Right lobe of liver (tissue), 5 donors: ENCODE measurements around the gene ORC4. TPM values are rescaled to one million over a fixed set of nuclear protein-coding genes. Genes with fewer than 3 reads are reported as not detected.

Experiments
- total RNA-seq, 6 experiments: library from RNA; depleted of rRNA in 2 of 6; stranded (reverse); fragments of >200 nt in 2 of 6; fragmentation: NEBNext Ultra II Directional in 3 of 6; extraction: Animal tissue kit (Norgen Biotek cat#: 25700) in 3 of 6; gene quantifications; one replicate each; pipeline versions ENCODE4 v1.1.0 to v1.2.4, GENCODE V29; 2016 to 2023
- donor health status: DM: no; HTN: no; CAD: no.
- donor health status: DM: no; HTN: no; CAD: no.
- donor health status: DM: no; HTN: yes; CAD: no.
- donor health status: DM: no; HTN: yes; CAD: no.

Gene ORC4
- total RNA-seq, 6 experiments from 2014 or later, result 18.6 to 61.4 (median 22.9) TPM

Other genes with a start within 250 kb of the ORC4 start
- 1 to 10 TPM; 5.8 to 9.3 (median 6.5) TPM for gene ACVR2A, start 175.7 kb downstream of the ORC4 start, total RNA-seq
- gene MBD5, start 354 bp upstream of the ORC4 start, total RNA-seq, result 10 to 100 TPM in 3 of 6 experiments, 1 to 10 TPM in 3; 7.9 to 15.6 (median 11.9) TPM